B cell (primary cell): ENCODE results near the gene SUGCT. TPM values are rescaled to one million over a fixed set of nuclear protein-coding genes. Genes with fewer than 3 reads are reported as not detected.
"Not testable (repeated sequence)": the region's sequence is repeated elsewhere in the genome, so short reads cannot be mapped to it uniquely, and the experiment has no call there.

Source experiments
- ATAC-seq: fragments of 200-7000 bp; cut with Tn5 transposase; one replicate; pipeline ENCODE4 v1.10.0; 2021; ENCODE audit warnings: low read depth, mild to moderate bottlenecking, moderate number of reproducible peaks, moderate library complexity
- CTCF ChIA-PET: fragments of 350-600 bp; sonication (Branson Sonifier 250); formaldehyde crosslinking; loops from one replicate; lab custom pipeline; 2021; ENCODE audit warnings: antibody characterized with exemption, inconsistent platforms; lab: Charles Lee
- POLR2A ChIA-PET: fragments of 350-600 bp; sonication (Branson Sonifier 250); formaldehyde crosslinking; loops from one replicate; lab custom pipeline; 2021; ENCODE audit warnings: antibody characterized with exemption; lab: Charles Lee
- DNase-seq: peaks from one replicate; pipeline ENCODE4 v3.0.0; 2013
- H2AFZ ChIP-seq: 2 replicates; pipeline ENCODE4 v1.6.1; 2012; ENCODE audit warnings: mild to moderate bottlenecking, low read depth, low read length; ENCODE audit not compliant: insufficient read depth, poor library complexity, severe bottlenecking
- H3K27ac ChIP-seq, 2 donors: 1 replicate in 1 of 2; 2 replicates in 1 of 2; pipeline ENCODE4 v1.5.1; 2012 to 2013; ENCODE audit warnings: low read length in 2 of 2, mild to moderate bottlenecking in 2 of 2, moderate library complexity in 1 of 2
- H3K27me3 ChIP-seq, 4 experiments: fragments of 200-600 bp in 1 of 4; sonication (generic) in 1 of 4; replicated peaks in 1 of 4; 1 replicate in 2 of 4; 2 replicates in 2 of 4; pipeline versions ENCODE4 v1.6.1 to v1.7.0; 2013 to 2016; ENCODE audit warnings: low read length in 3 of 4, mild to moderate bottlenecking in 2 of 4, mixed read lengths in 1 of 4, moderate library complexity in 1 of 4; ENCODE audit not compliant: insufficient read depth in 4 of 4, control insufficient read depth in 3 of 4; ENCODE audit errors: control extremely low read depth in 1 of 4
- H3K36me3 ChIP-seq, 2 experiments: replicated peaks in 1 of 2; 1 replicate in 1 of 2; 2 replicates in 1 of 2; pipeline versions ENCODE4 v1.6.1 to v1.7.1; 2013; ENCODE audit warnings: low read length in 1 of 2; ENCODE audit not compliant: insufficient read depth in 2 of 2, control insufficient read depth in 1 of 2; ENCODE audit errors: control extremely low read depth in 1 of 2, extremely low read depth in 1 of 2
- H3K4me1 ChIP-seq, 2 donors: fragments of 200-600 bp in 1 of 2; sonication (generic) in 1 of 2; 1 replicate in 1 of 2; 2 replicates in 1 of 2; pipeline versions ENCODE4 v1.5.1 to v1.6.1; 2013 to 2017; ENCODE audit warnings: low read length in 2 of 2; ENCODE audit not compliant: control insufficient read depth in 2 of 2, insufficient read depth in 2 of 2
- H3K4me2 ChIP-seq: replicated peaks from 2 replicates; pipeline ENCODE3; 2012; ENCODE audit warnings: mild to moderate bottlenecking, low read depth, low read length; ENCODE audit not compliant: poor library complexity, severe bottlenecking
- H3K4me3 ChIP-seq, 5 experiments: fragments of 200-600 bp in 1 of 5; sonication (generic) in 1 of 5; 1 replicate in 3 of 5; 2 replicates in 2 of 5; pipeline versions ENCODE4 v1.5.1 to v1.7.0; 2011 to 2016; ENCODE audit warnings: low read length in 4 of 5, mild to moderate bottlenecking in 4 of 5, low read depth in 2 of 5, control low read depth in 1 of 5, moderate library complexity in 1 of 5; ENCODE audit not compliant: insufficient read depth in 1 of 5; ENCODE audit errors: control extremely low read depth in 1 of 5, extremely low read depth in 1 of 5
- H3K79me2 ChIP-seq: fragments of 200-600 bp; sonication (generic); one replicate; pipeline ENCODE4 v1.6.0; 2016; ENCODE audit warnings: low read length; ENCODE audit not compliant: control insufficient read depth, insufficient read depth
- H3K9ac ChIP-seq: fragments of 200-600 bp; sonication (generic); 2 replicates; pipeline ENCODE4 v1.6.1; 2017; ENCODE audit warnings: mild to moderate bottlenecking, low read length, moderate library complexity
- H3K9me3 ChIP-seq, 3 donors: one replicate each; pipeline versions ENCODE4 v1.6.1 to v1.7.1; 2013; ENCODE audit warnings: low read length in 2 of 3; ENCODE audit not compliant: control insufficient read depth in 2 of 3, insufficient read depth in 1 of 3; ENCODE audit errors: control extremely low read depth in 1 of 3
- H4K20me1 ChIP-seq: 2 replicates; pipeline ENCODE4 v1.6.0; 2012; ENCODE audit warnings: mild to moderate bottlenecking, low read length; ENCODE audit not compliant: insufficient read depth, control insufficient read depth, poor library complexity, severe bottlenecking
- H3K27ac Mint-ChIP-seq: one replicate; pipeline ENCODE4 v1.8.0; 2021; ENCODE audit warnings: mixed read lengths
- H3K27me3 Mint-ChIP-seq: one replicate; pipeline ENCODE4 v1.8.0; 2021; ENCODE audit warnings: mixed read lengths
- H3K4me1 Mint-ChIP-seq: one replicate; pipeline ENCODE4 v1.8.0; 2021; ENCODE audit warnings: mixed read lengths
- H3K4me3 Mint-ChIP-seq: one replicate; pipeline ENCODE4 v1.8.0; 2021; ENCODE audit warnings: mixed read lengths
- H3K9me3 Mint-ChIP-seq: one replicate; pipeline ENCODE4 v1.8.0; 2022; ENCODE audit warnings: mixed read lengths; ENCODE audit not compliant: insufficient read depth
- EZH2 ChIP-seq: IDR thresholded peaks from 2 replicates; pipeline ENCODE4 v1.6.1; 2012; ENCODE audit warnings: borderline replicate concordance, low read depth, mild to moderate bottlenecking, moderate library complexity, low read length; ENCODE audit not compliant: insufficient read depth, poor library complexity, severe bottlenecking
- whole genome bisulfite sequencing: methylation state at CpG from one replicate; pipeline ENCODE4 v1.1.5; 2013; ENCODE audit warnings: missing lambda C conversion rate; ENCODE audit not compliant: insufficient coverage; 5-methylcytosine and 5-hydroxymethylcytosine counted together
- intact Hi-C: fragments of 100-400 bp; cut with micrococcal nuclease; formaldehyde crosslinking; loops from one replicate; pipeline ENCODE4 v1.10.0; 2022
- polyA plus RNA-seq: library from polyadenylated mRNA; depleted of rRNA; stranded (reverse); fragments of >200 nt; gene quantifications from 2 replicates; pipeline ENCODE4 v1.2.3, GENCODE V29; 2012
- total RNA-seq, 2 donors: library from RNA; stranded (reverse); fragments of 120-200 nt in 1 of 2; gene quantifications; 1 replicate in 1 of 2; 2 replicates in 1 of 2; pipeline versions ENCODE4 v1.2.3 to v1.2.4, GENCODE V29; 2013 to 2022
- TF ChIP-seq, protein P1 (sequence below): fragments of 200-600 bp; IDR thresholded peaks from one replicate; pipeline ENCODE4 v1.8.0; 2022; ENCODE audit warnings: antibody characterized with exemption, mild to moderate bottlenecking

Gene SUGCT
- total and polyA plus RNA-seq, 2 donors (not counting 1 experiment from before 2014, with no cell fraction given), result 0.19 to 0.86 TPM

DNA sequence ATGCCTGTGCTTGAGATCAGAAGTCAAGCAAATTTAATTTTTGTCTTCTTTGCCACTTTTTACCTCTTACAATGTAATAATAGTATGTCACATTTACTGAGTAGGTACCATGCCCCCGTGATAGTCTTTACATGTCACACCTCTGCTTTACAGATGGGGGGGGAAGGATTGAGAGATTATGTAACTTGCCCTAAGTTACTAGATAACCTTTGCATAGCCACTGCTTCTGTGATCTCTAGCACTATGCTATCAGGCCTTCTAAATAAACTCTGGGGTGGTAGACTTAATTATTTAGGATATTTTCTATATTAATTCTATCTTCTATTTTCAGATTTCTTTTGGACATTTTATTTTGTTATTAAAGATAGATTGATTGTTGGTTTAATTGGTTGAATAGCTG, 514.4 kb downstream of the SUGCT start:
- Histone ChIP-seq H3K27ac (no peak overlapping the region), H3K9me3 (no peaks in the 10 kb centered on the region), H2AFZ (no peak overlapping the region), H3K9ac (no peak overlapping the region), H3K4me1 (no peaks in the 10 kb centered on the region), H3K36me3 (no peaks in the 10 kb centered on the region), H3K4me3 (no peak overlapping the region), H4K20me1 (no peaks in the 10 kb centered on the region), H3K79me2 (no peaks in the 10 kb centered on the region), H3K27me3 (peaks cover 0 to 2% (median 0%) of the 10 kb centered on the region in 4 experiments), H3K4me2 (no peak overlapping the region)
- no CpG with 5 or more reads among the region's 1 CpG for WGBS
- TF ChIP-seq, protein P1, sequence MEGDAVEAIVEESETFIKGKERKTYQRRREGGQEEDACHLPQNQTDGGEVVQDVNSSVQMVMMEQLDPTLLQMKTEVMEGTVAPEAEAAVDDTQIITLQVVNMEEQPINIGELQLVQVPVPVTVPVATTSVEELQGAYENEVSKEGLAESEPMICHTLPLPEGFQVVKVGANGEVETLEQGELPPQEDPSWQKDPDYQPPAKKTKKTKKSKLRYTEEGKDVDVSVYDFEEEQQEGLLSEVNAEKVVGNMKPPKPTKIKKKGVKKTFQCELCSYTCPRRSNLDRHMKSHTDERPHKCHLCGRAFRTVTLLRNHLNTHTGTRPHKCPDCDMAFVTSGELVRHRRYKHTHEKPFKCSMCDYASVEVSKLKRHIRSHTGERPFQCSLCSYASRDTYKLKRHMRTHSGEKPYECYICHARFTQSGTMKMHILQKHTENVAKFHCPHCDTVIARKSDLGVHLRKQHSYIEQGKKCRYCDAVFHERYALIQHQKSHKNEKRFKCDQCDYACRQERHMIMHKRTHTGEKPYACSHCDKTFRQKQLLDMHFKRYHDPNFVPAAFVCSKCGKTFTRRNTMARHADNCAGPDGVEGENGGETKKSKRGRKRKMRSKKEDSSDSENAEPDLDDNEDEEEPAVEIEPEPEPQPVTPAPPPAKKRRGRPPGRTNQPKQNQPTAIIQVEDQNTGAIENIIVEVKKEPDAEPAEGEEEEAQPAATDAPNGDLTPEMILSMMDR, result no peak
- TF ChIP-seq EZH2, result no peak
- intact Hi-C loops, result no loop called here
- no peak for ATAC-seq
- Mint-ChIP-seq H3K4me3 (no peak overlapping the region), H3K27me3 (peaks cover 6% of the 10 kb centered on the region), H3K9me3 (no peaks in the 10 kb centered on the region), H3K27ac (no peak overlapping the region), H3K4me1 (peaks cover 2% of the 10 kb centered on the region)
- ChIA-PET POLR2A (no interaction called here), CTCF (no interaction called here)
- DNase-seq, result no peak

DNA sequence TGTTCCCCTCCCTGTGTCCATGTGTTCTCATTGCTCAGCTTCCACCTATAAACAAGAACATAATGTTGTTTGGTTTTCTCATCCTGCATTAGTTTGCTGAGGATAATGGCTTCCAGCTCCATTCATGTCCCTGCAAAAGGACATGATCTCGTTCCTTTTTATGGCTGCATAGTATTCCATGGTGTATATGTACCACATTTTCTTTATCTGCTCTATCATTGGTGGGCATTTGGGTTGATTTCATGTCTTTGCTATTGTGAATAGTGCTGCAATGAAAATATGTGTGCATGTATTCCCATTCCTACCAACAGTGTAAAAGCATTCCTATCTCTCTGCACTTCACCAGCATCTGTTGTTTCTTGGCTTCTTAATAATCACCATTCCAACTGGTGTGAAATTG, 516.1 kb downstream of the SUGCT start:
- H3K4me3 Mint-ChIP-seq, H3K27ac ChIP-seq, H3K4me2 ChIP-seq, H3K36me3 ChIP-seq, H3K4me1 Mint-ChIP-seq, DNase-seq, CTCF ChIA-PET, intact Hi-C loops, POLR2A ChIA-PET, H4K20me1 ChIP-seq, H3K27me3 ChIP-seq, H2AFZ ChIP-seq, H3K9me3 ChIP-seq, H3K27ac Mint-ChIP-seq, ATAC-seq, H3K9ac ChIP-seq, H3K4me3 ChIP-seq, H3K79me2 ChIP-seq, H3K4me1 ChIP-seq, H3K27me3 Mint-ChIP-seq, H3K9me3 Mint-ChIP-seq: not testable (repeated sequence)
- 86% methylated on average over 1 of the region's 1 CpG for WGBS
